Osteoblast (primary cell): ENCODE results near the gene NEURL4. TPM values are rescaled to one million over a fixed set of nuclear protein-coding genes. Genes with fewer than 3 reads are reported as not detected.
A peak's percentile ranks its signal among the peaks of the same experiment; 100 is the strongest.

Source experiments
- DNase-seq: peaks from one replicate; pipeline ENCODE4 v3.0.0; 2011; ENCODE audit warnings: low spot score, mixed read lengths; ENCODE audit not compliant: insufficient read length; ENCODE audit errors: missing footprints
- H2AFZ ChIP-seq: 2 replicates; pipeline ENCODE4 v1.6.0; 2011; ENCODE audit warnings: mild to moderate bottlenecking, low read length
- H3K27ac ChIP-seq: 2 replicates; pipeline ENCODE4 v1.5.1; 2011; ENCODE audit warnings: mild to moderate bottlenecking, low read depth, low read length, moderate library complexity
- H3K27me3 ChIP-seq: 2 replicates; pipeline ENCODE4 v1.6.0; 2012; ENCODE audit warnings: mild to moderate bottlenecking, control low read depth, inconsistent platforms, low read length, moderate library complexity; ENCODE audit not compliant: insufficient read depth
- H3K36me3 ChIP-seq: 2 replicates; pipeline ENCODE4 v1.5.1; 2011; ENCODE audit warnings: mild to moderate bottlenecking, low read length, control low read depth, moderate library complexity; ENCODE audit not compliant: insufficient read depth
- H3K4me1 ChIP-seq: 2 replicates; pipeline ENCODE4 v1.5.1; 2011; ENCODE audit warnings: mild to moderate bottlenecking, low read length, control low read depth, moderate library complexity; ENCODE audit not compliant: insufficient read depth
- H3K4me2 ChIP-seq: 2 replicates; pipeline ENCODE4 v1.6.0; 2011; ENCODE audit warnings: mild to moderate bottlenecking, low read length; ENCODE audit not compliant: insufficient read depth
- H3K4me3 ChIP-seq: fragments of 200-600 bp; sonication (generic); 3 replicates; pipeline ENCODE4 v1.5.1; 2012; ENCODE audit warnings: mild to moderate bottlenecking, low read length, inconsistent platforms; ENCODE audit not compliant: insufficient read depth
- H3K79me2 ChIP-seq: 2 replicates; pipeline ENCODE4 v1.6.0; 2012; ENCODE audit warnings: mild to moderate bottlenecking, low read length, control low read depth, inconsistent platforms; ENCODE audit not compliant: insufficient read depth
- H3K9me3 ChIP-seq: 2 replicates; pipeline ENCODE4 v1.5.1; 2011; ENCODE audit warnings: low read depth, low read length, control low read depth
- H4K20me1 ChIP-seq: 2 replicates; pipeline ENCODE4 v1.6.0; 2012; ENCODE audit warnings: mild to moderate bottlenecking, low read length, control low read depth; ENCODE audit not compliant: insufficient read depth
- CTCF ChIP-seq: IDR thresholded peaks from 2 replicates; pipeline ENCODE4 v1.5.1; 2011; ENCODE audit warnings: mild to moderate bottlenecking, low read depth, low read length, moderate library complexity; ENCODE audit errors: extremely low read depth
- total RNA-seq: library from RNA; depleted of rRNA; stranded (reverse); fragments of >200 nt; gene quantifications from 2 replicates; pipeline ENCODE4 v1.2.3, GENCODE V29; 2012

Gene NEURL4
- total RNA-seq, 1 donor: 18.8 TPM

- Histone ChIP-seq H4K20me1 (peaks cover 37% of the 10 kb centered on the region), H3K79me2 (peaks cover 39% of the 10 kb centered on the region), H2AFZ (peak overlapping the region; percentile 86), H3K4me1 (peaks cover 50% of the 10 kb centered on the region), H3K36me3 (no peaks in the 10 kb centered on the region), H3K4me3 (peak overlapping the region; percentile 95), H3K27ac (peak overlapping the region; percentile 94), H3K27me3 (no peaks in the 10 kb centered on the region), H3K4me2 (peak overlapping the region; percentile 96), H3K9me3 (no peaks in the 10 kb centered on the region)
- no peak for DNase-seq
- TF ChIP-seq CTCF: peak; percentile 52
Measured at GRCh38 chr17:7352503-7352889, 23.4 kb upstream of the NEURL4 start.

- H2AFZ ChIP-seq: peak within 1 kb of the TSS; percentile 86
- peaks cover 50% of the 10 kb centered on the region for H3K4me1 ChIP-seq
- peak within 1 kb of the TSS; percentile 94 for H3K27ac ChIP-seq
- H4K20me1 ChIP-seq: peaks cover 37% of the 10 kb centered on the region
- no peaks in the 10 kb centered on the region for H3K27me3 ChIP-seq
- H3K79me2 ChIP-seq: peaks cover 39% of the 10 kb centered on the region
- no peaks in the 10 kb centered on the region for H3K9me3 ChIP-seq
- H3K4me3 ChIP-seq: peak within 1 kb of the TSS; percentile 95
- no peak for TF ChIP-seq CTCF
- no peaks in the 10 kb centered on the region for H3K36me3 ChIP-seq
- peak within 1 kb of the TSS; percentile 96 for H3K4me2 ChIP-seq
- peak; percentile 99 for DNase-seq
Measured at GRCh38 chr17:7351665-7352502, 22.7 kb upstream of the NEURL4 start, which contains the start of gene KCTD11. Gene KCTD11, plus strand, starts transcription at chr17:7352162.

GRCh38 chr17:7348478-7349242, 19.5 kb upstream of the NEURL4 start:
- Histone ChIP-seq H3K4me3 (peak overlapping the region; percentile 1), H2AFZ (no peak overlapping the region), H3K36me3 (no peaks in the 10 kb centered on the region), H4K20me1 (peaks cover 20% of the 10 kb centered on the region), H3K9me3 (no peaks in the 10 kb centered on the region), H3K27me3 (peaks cover 12% of the 10 kb centered on the region), H3K27ac (peak overlapping the region; percentile 69), H3K4me2 (peak overlapping the region; percentile 96), H3K4me1 (peaks cover 37% of the 10 kb centered on the region), H3K79me2 (peaks cover 24% of the 10 kb centered on the region)
- no peak for TF ChIP-seq CTCF
- peak; percentile 85 for DNase-seq
